Measurements from ENCODE around the gene GRIN3A. TPM values are rescaled to one million over a fixed set of nuclear protein-coding genes. Genes with fewer than 3 reads are reported as not detected.

The GRIN3A gene
- total RNA-seq, 4 donors from 2014 or later, result not detected

- ATAC-seq (ENCODE audit: low FRiP score), result no peak
- TF ChIP-seq CTCF (IDR thresholded peaks at IDR 0.05), result no peak
- DNase-seq (ENCODE audit: low spot score), result no peak
Observed at GRCh38 chr9:101634741-101635409, 103.6 kb downstream of the GRIN3A start.

- no peak for TF ChIP-seq CTCF (IDR thresholded peaks at IDR 0.05)
- no peak for ATAC-seq (ENCODE audit: low FRiP score)
Observed at GRCh38 chr9:101632611-101633010, 105.8 kb downstream of the GRIN3A start.

GRCh38 chr9:101631892-101632291 is 106.6 kb downstream of the GRIN3A start:
- no peak for TF ChIP-seq CTCF (IDR thresholded peaks at IDR 0.05)
- no peak for ATAC-seq (ENCODE audit: low FRiP score)
- no peak for DNase-seq (ENCODE audit: low spot score)

More at GRCh38 chr9:101632611-101633010, 105.8 kb downstream of the GRIN3A start:
- no peak for DNase-seq (ENCODE audit: low spot score)

GRCh38 chr9:101629636-101630035 is 108.8 kb downstream of the GRIN3A start:
- ATAC-seq (ENCODE audit: low FRiP score), result no peak
- no peak for DNase-seq (ENCODE audit: low spot score)
- TF ChIP-seq CTCF (IDR thresholded peaks at IDR 0.05), result no peak

GRCh38 chr9:101628173-101628572 is 110.3 kb downstream of the GRIN3A start:
- ATAC-seq (ENCODE audit: low FRiP score) (no peak), DNase-seq (ENCODE audit: low spot score) (no peak)
- no peak for TF ChIP-seq CTCF (IDR thresholded peaks at IDR 0.05)

GRCh38 chr9:101626295-101626694 is 112.2 kb downstream of the GRIN3A start:
- TF ChIP-seq CTCF (IDR thresholded peaks at IDR 0.05), result no peak
- no peak for DNase-seq (ENCODE audit: low spot score)

GRCh38 chr9:101625876-101626275 is 112.6 kb downstream of the GRIN3A start:
- DNase-seq (ENCODE audit: low spot score) (no peak), ATAC-seq (ENCODE audit: low FRiP score) (no peak)
- no peak for TF ChIP-seq CTCF (IDR thresholded peaks at IDR 0.05)

More at GRCh38 chr9:101626295-101626694, 112.2 kb downstream of the GRIN3A start:
- no peak for ATAC-seq (ENCODE audit: low FRiP score)

Measured in omental fat pad (tissue), 4 donors.